Smooth muscle cell (in vitro differentiated cells): Measurements from ENCODE around the gene CACNB3. TPM values are rescaled to one million over a fixed set of nuclear protein-coding genes. Genes with fewer than 3 reads are reported as not detected.

Experiments used
- DNase-seq: peaks from one replicate; lab custom pipeline; 2025; ENCODE audit not compliant: unreplicated experiment; lab: John Stamatoyannopoulos, UW
- H2AFZ ChIP-seq: fragments of 200-600 bp; sonication (generic); 2 replicates; pipeline ENCODE4 v1.6.0; 2016; ENCODE audit warnings: antibody characterized with exemption, low read depth, mild to moderate bottlenecking
- H3F3A ChIP-seq: fragments of 200-600 bp; sonication (generic); 2 replicates; pipeline ENCODE4 v1.6.0; 2017; ENCODE audit warnings: antibody characterized with exemption, low read depth
- H3K27ac ChIP-seq: fragments of 200-600 bp; sonication (generic); 2 replicates; pipeline ENCODE4 v1.5.1; 2016; ENCODE audit warnings: low read depth, mild to moderate bottlenecking
- H3K27me3 ChIP-seq: fragments of 200-600 bp; sonication (generic); 2 replicates; pipeline ENCODE4 v1.6.1; 2016; ENCODE audit warnings: low read depth, mild to moderate bottlenecking
- H3K36me3 ChIP-seq: fragments of 200-600 bp; sonication (generic); 2 replicates; pipeline ENCODE4 v1.5.1; 2016; ENCODE audit warnings: low read depth
- H3K4me1 ChIP-seq: fragments of 200-600 bp; sonication (generic); 2 replicates; pipeline ENCODE4 v1.5.1; 2016; ENCODE audit warnings: low read depth
- H3K4me2 ChIP-seq: fragments of 200-600 bp; sonication (generic); 2 replicates; pipeline ENCODE4 v1.6.0; 2016; ENCODE audit warnings: mild to moderate bottlenecking
- H3K4me3 ChIP-seq: fragments of 200-600 bp; sonication (generic); 2 replicates; pipeline ENCODE4 v1.5.1; 2016; ENCODE audit warnings: mild to moderate bottlenecking
- H3K79me2 ChIP-seq: fragments of 200-600 bp; sonication (generic); 2 replicates; pipeline ENCODE4 v1.6.0; 2016; ENCODE audit warnings: low read depth, mild to moderate bottlenecking
- H3K9ac ChIP-seq: fragments of 200-600 bp; sonication (generic); 2 replicates; pipeline ENCODE4 v1.6.0; 2016; ENCODE audit warnings: low read depth
- H3K9me3 ChIP-seq: fragments of 200-600 bp; sonication (generic); replicated peaks from 2 replicates; pipeline ENCODE4 v1.5.1; 2016; ENCODE audit warnings: low read depth
- H4K20me1 ChIP-seq: fragments of 200-600 bp; sonication (generic); 2 replicates; pipeline ENCODE4 v1.6.0; 2016; ENCODE audit warnings: low read depth
- CTCF ChIP-seq: fragments of 200-600 bp; sonication (generic); IDR thresholded peaks from 2 replicates; pipeline ENCODE4 v1.5.1; 2017; ENCODE audit warnings: borderline replicate concordance, mild to moderate bottlenecking, antibody characterized with exemption; ENCODE audit not compliant: insufficient read depth, poor library complexity, severe bottlenecking
- WGBS: methylation state at CpG from one replicate; pipeline ENCODE4 v1.1.7; 2016; ENCODE audit warnings: low lambda C conversion rate; 5-methylcytosine and 5-hydroxymethylcytosine counted together
- polyA plus RNA-seq: library from polyadenylated mRNA; unstranded; fragments of >200 nt; fragmentation: Nextera tagmentation; extraction: Ambion mirVana; gene quantifications from 2 replicates; pipeline ENCODE4 v1.2.1, GENCODE V29; 2016
- total RNA-seq: library from RNA; depleted of rRNA; stranded (reverse); fragments of >200 nt; gene quantifications from 2 replicates; pipeline ENCODE4 v1.2.3, GENCODE V29; 2014

The CACNB3 gene
- total and polyA plus RNA-seq, 2 experiments from 2014 or later, result 18.5 to 21.7 TPM

DNA sequence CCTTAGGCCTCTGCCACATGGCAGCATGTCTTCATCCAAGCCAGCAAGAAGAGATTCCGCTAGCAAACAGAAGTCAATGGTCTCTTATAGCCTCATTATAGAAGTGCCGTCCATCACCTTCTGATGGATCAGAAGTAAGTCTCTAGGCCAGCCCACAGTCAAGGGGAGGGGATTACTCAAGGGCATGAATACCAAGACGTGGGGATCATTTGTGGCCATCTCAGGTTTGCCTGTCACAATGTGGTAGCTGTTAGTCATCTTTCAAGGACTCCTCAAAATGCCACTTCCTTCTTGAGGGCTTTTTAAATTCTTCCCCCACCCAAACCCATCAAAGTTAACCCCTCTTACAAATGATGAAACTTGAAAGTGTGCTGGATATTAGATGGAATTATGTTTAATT lies 21.3 kb upstream of the CACNB3 start:
- Histone ChIP-seq H3K9me3 (no peaks in the 10 kb centered on the region), H3K9ac (no peak overlapping the region), H3K27ac (no peak overlapping the region), H3K4me2 (no peak overlapping the region), H3K4me3 (no peak overlapping the region), H3K27me3 (no peaks in the 10 kb centered on the region), H3K36me3 (no peaks in the 10 kb centered on the region), H3K4me1 (no peaks in the 10 kb centered on the region), H3K79me2 (no peaks in the 10 kb centered on the region), H2AFZ (no peak overlapping the region), H3F3A (no peaks in the 10 kb centered on the region), H4K20me1 (no peaks in the 10 kb centered on the region)
- DNase-seq, result no peak
- 54% methylated on average over 3 of the region's 3 CpGs for WGBS
- TF ChIP-seq CTCF, result no peak

DNA sequence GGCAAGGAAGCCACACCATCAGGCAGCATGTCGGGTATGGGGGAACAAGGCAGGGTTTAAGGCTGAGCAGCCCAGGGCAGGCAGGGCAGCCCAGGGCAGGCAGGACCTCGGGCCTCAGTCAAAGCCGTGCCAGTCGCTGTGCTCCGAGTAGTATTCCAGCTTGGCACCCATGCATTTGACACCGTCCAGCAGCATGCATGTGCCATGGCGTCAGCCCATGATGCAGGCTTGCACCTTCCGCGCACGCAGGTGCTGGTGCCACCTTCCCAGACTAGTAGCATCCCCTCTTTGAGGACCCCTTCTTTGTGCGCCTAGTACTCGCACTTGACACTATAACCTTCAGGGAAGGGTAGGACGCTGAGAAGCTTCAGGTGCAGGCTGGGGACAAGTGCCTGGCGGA lies 17.8 kb upstream of the CACNB3 start:
- H3K79me2 ChIP-seq, result no peaks in the 10 kb centered on the region
- no peak for DNase-seq
- no peaks in the 10 kb centered on the region for H4K20me1 ChIP-seq
- H3K27me3 ChIP-seq, result no peaks in the 10 kb centered on the region
- H3K4me3 ChIP-seq, result no peak overlapping the region
- H3K9ac ChIP-seq, result no peak overlapping the region
- no peaks in the 10 kb centered on the region for H3K9me3 ChIP-seq
- no peak overlapping the region for H3K27ac ChIP-seq
- TF ChIP-seq CTCF, result no peak
- no peak overlapping the region for H3K4me2 ChIP-seq
- no peaks in the 10 kb centered on the region for H3K36me3 ChIP-seq
- H3F3A ChIP-seq, result no peaks in the 10 kb centered on the region
- H3K4me1 ChIP-seq, result no peaks in the 10 kb centered on the region
- WGBS, result 91% methylated on average over 14 of the region's 14 CpGs
- H2AFZ ChIP-seq, result no peak overlapping the region

DNA sequence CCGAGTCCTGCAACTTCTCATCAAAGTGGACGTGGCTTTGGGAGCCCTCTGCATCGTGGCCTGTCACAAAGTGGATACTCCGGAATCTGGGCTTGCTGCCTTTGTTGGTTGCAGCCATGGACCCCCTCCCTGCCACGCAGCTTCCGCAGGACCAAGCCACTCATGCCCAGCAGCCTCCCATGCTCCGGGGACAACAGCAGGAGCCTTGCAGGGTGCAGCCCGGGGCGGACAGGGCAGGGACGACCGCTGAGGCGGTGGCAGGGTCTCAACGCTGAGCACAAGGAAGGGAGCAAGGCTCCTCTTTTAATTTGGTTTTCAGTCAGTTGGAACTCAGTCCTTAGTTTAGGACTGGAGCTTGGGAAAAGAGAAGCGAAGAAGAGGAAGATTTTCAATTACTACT lies 17.3 kb upstream of the CACNB3 start:
- Histone ChIP-seq H3K9me3 (no peaks in the 10 kb centered on the region), H3K4me1 (no peaks in the 10 kb centered on the region), H4K20me1 (no peaks in the 10 kb centered on the region), H3K36me3 (no peaks in the 10 kb centered on the region), H3K4me2 (no peak overlapping the region), H3F3A (no peaks in the 10 kb centered on the region), H3K79me2 (no peaks in the 10 kb centered on the region), H2AFZ (no peak overlapping the region), H3K27ac (no peak overlapping the region), H3K27me3 (no peaks in the 10 kb centered on the region), H3K4me3 (no peak overlapping the region), H3K9ac (no peak overlapping the region)
- DNase-seq, result no peak
- 88% methylated on average over 14 of the region's 14 CpGs for WGBS
- TF ChIP-seq CTCF, result no peak

DNA sequence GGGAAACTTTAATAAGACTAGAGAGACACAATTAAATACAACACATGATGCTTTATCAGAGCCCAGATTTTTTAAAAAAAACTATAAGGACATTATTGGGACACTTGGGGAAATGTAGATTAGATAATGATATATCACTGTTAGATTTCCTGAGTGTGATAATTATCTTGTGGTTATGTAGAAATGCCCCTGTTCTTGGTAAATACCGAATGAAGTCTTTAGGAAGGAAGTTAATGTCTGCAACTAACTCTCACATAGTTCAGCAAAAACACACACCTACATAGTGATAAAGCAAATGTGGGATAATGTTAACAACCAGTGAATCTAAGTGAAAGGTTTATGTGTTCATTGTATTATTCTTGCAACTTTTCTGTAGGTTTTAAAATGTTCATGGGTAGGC lies 14.6 kb upstream of the CACNB3 start:
- no peaks in the 10 kb centered on the region for H4K20me1 ChIP-seq
- no peak overlapping the region for H2AFZ ChIP-seq
- no peaks in the 10 kb centered on the region for H3K27me3 ChIP-seq
- WGBS, result 57% methylated on average over 1 of the region's 1 CpG
- H3K36me3 ChIP-seq, result no peaks in the 10 kb centered on the region
- no peak overlapping the region for H3K27ac ChIP-seq
- no peak for DNase-seq
- no peaks in the 10 kb centered on the region for H3F3A ChIP-seq
- H3K4me2 ChIP-seq, result no peak overlapping the region
- H3K4me3 ChIP-seq, result no peak overlapping the region
- no peak overlapping the region for H3K9ac ChIP-seq
- H3K4me1 ChIP-seq, result no peaks in the 10 kb centered on the region
- TF ChIP-seq CTCF, result no peak
- no peaks in the 10 kb centered on the region for H3K9me3 ChIP-seq
- no peaks in the 10 kb centered on the region for H3K79me2 ChIP-seq
